NCI-H1417 treated with DMSO at 0.1 percent for 48 hours (cell line): ENCODE results near the gene RAD51AP2.
"Not testable (repeated sequence)": the region's sequence is repeated elsewhere in the genome, so short reads cannot be mapped to it uniquely, and the experiment has no call there.

Experiments
- DNase-seq: peaks from one replicate; lab custom pipeline; 2025; lab: John Stamatoyannopoulos, UW

The RAD51AP2 gene

GRCh38 chr2:17518212-17519154 is at the start of gene RAD51AP2:
Gene RAD51AP2, minus strand, starts transcription at chr2:17518440. Its CDS starts 25 bp downstream, at chr2:17518415.
- no peak for DNase-seq

DNA sequence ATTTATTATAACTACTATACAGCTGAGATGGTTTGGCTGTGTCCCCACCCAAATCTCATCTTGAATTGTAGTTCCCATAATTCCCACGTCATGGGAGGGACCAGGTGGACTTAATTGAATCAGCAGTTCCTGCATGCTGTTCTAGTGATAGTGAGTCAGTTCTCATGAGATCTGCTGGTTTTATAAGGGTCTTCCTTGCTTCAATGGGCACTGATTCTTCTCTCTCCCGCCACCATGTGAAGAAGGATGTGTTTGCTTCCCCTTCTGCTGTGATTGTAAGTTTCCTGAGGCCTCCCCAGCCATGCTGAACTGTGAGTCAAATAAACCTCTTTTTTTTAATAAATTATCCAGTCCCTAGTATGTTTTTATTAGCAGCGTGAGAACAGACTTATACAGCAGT is 47.5 kb upstream of the RAD51AP2 start:
- not testable (repeated sequence) for DNase-seq

GRCh38 chr2:17558878-17559277 is 40.6 kb upstream of the RAD51AP2 start:
- no peak for DNase-seq

- no peak for DNase-seq
Observed at GRCh38 chr2:17558053-17558452, 39.8 kb upstream of the RAD51AP2 start.

- DNase-seq: no peak
Observed at GRCh38 chr2:17557596-17557995, 39.4 kb upstream of the RAD51AP2 start.

DNA sequence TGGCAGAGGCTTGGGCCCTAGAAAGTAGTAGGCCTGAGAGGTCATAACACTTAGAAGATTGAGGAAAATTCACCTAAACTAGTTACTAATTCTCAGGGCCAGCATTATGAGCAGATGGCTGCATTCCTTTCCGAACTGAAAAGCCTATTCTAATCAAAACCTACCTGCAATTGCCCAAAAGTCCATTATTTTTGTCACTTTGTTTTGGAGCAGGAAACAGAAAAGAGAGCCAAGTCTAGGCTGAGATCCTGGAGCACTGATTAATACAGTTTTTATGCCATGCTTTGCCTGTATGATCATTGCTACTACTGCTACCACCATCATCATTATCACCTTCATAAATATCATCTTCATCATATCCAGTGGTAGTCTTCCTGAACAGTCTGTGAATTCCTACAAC is 36.9 kb upstream of the RAD51AP2 start:
- no peak for DNase-seq

DNA sequence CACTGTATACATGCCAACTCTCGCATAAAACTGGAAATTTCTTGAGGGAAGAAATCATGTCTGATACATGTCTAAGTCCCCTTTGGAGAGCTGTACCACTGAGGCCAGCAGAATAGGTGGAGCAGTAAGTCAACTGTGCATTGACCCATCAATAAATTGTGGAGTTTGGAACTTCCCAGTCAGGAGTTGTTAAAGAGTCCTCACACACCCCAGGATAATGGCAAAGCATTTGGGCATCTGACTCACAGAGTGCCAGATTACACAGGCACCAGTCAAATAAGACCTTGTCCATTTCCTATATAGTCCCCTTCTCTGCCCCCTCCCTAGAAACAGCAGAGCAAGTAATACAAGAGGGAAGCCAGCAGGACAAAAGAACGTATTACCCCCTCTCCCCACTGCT is 32.7 kb upstream of the RAD51AP2 start:
- no peak for DNase-seq

DNA sequence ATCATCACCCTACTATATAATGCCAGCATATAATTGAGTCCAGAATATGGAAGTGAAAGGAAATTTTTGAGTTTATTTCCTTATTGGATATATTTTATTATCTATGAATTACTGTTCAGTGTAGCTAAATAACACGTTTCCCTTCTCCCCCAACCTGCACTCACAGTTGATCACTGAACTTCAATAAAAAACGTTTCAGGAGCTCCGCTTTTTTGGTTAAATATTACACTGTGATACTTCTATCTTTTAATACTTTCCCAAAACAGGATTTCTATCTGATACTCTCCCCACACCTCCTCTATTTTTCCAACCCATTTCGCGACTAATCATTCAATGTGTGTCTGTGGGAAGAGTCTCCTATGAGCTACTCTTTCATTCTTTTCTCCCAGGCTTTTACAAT is 29.5 kb upstream of the RAD51AP2 start:
- DNase-seq: no peak

DNA sequence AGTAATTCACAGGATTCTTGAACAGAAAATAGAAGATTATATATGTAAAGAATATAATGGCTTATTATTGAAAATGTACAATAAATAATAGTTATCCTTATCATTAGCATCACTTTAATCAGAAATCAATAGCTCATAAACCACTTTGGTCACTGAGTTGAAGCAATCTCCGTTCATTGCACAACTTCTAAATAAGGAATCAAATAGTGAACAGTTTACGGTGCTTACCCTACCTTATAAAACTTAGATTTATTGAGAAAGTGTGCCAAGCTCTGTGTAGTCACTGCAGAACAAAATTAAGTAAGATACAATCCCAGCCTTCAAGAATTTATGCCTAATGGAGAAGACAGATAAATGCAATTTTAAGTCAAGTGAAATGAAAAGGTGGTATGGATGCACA is 29.0 kb upstream of the RAD51AP2 start:
- no peak for DNase-seq

GRCh38 chr2:17545680-17546613 is 27.7 kb upstream of the RAD51AP2 start:
- DNase-seq: no peak

GRCh38 chr2:17544256-17544655 is 26.0 kb upstream of the RAD51AP2 start:
- no peak for DNase-seq

DNA sequence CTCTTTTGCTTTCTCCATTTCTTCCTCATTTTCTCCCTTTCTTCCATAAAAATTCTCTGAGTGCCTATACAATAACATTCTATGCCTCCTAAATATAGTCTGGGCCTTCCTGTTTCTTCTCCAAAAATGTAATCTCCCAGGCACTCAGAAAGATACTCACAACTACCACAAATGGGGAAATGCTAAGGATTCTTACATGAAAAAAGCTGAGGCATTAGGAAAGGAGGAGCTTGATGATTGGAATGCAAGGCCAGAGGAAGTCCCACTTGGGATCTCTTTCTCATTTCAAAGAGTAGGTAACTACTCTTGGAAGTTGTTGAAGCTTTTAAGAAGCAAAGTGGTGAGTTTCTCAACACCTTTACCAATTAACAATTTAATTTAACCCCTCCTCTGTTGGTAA is 25.6 kb upstream of the RAD51AP2 start:
- DNase-seq: no peak

DNA sequence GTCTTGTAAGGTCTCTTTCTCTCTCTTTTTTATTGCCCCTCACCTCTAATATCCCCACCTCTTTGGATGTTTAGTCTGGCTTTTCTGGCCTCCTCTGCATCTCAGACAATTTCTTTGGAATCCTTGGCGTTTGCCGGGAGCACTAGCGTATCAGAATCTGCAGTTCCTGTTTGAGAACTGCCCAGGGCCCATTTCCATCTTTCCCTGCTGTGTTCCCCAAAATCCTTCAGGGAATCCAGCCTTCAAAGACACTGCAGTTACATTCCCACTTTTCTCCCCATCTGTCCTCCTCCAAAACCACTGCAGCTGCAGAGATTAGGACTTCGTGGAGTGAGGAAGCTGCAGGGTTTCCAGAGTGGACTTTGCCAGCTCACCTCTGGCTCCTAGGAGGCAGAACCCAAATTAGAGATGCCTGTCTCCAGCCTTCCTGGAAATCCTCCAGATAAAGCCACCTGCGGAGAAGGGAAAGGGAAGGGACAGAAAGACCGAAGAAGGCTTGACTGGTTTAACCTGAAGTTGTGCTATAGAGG is 25.0 kb upstream of the RAD51AP2 start:
- DNase-seq: no peak

GRCh38 chr2:17542471-17542870 is 24.2 kb upstream of the RAD51AP2 start:
- DNase-seq: no peak

- no peak for DNase-seq
Observed at GRCh38 chr2:17541531-17541950, 23.3 kb upstream of the RAD51AP2 start.

DNA sequence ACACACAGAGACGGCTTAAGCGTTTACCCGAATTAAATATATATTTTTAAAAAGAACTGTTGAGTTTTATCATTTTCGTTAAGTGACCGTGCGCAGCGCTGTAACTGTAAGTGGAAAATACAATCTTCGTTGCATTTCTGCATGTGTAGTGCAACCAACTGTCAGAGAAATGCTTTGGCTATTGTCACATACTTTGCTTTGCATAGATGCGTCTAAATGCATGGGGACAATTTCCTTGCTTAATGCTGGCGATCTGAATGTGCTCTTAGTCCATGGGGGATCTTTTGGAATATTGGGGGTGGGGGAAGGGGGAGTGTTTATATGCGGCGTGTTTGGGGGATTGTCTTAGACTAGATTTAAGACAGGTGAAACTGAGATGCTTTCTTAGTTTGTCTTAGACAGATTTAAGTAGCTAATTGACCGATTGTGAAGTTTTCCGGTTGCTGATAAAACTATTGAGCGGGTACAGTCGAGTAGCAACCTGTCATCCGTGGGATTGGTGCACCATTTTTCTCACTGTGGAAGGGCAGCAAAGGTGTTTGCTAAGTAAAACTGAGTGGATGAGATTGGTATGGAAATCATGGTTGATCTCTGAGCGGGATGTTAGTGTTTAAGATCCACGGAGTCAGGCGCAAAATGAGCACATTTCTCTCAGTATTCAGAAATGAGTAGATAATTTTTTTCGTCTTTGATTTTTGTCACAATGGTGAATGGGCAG is 22.7 kb upstream of the RAD51AP2 start:
- no peak for DNase-seq

DNA sequence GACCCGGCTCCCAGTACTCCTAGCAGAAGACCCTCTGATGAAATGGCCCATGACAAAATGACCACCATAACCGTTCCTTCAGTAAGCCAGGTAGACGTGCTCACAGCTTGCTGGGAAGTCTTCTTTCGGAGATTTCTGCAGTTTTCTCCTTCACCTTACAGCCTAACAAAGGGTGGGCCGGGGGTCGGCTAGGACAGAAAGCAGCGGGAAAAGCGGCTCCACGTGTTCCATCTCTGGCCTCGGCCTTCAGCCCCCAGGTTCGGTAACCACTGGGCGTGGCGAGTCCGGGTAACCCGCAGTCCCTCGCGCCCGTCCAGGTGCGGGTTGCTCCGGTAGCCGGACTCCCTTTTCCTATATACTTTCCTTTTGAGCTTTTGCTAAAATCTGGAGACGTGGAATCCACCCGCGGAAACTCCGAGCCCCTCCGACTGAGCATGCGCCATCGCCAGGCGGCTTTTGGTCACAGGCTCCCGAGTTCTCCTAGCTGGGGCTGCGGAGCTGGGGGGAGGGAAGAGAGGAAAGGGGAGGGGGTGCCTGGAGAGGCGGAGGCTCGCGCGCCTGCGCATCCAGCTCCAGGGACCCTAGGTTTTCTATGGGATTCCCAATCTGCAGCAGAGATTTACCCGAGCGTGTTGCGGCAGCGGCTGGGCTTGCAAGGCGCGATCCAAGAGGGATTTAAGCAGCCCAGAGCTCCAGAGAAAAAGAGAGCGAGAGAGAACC is 22.0 kb upstream of the RAD51AP2 start, which contains the start of gene VSNL1:
TSS of gene VSNL1 (plus strand) at position 604 of the 720 bp plus-strand sequence. CDS start 51,379 bp downstream, outside the sequence.
- peak; percentile 33 for DNase-seq

- DNase-seq: no peak
Observed at GRCh38 chr2:17539611-17540092, 21.4 kb upstream of the RAD51AP2 start.

- no peak for DNase-seq
Observed at GRCh38 chr2:17538844-17539554, 20.8 kb upstream of the RAD51AP2 start.
